SKM-1 treated with dmso at 0.1 percent for 144 hours (cell line): ENCODE measurements around the gene KRTAP4-8.
"Not testable (repeated sequence)": the region's sequence is repeated elsewhere in the genome, so short reads cannot be mapped to it uniquely, and the experiment has no call there.

Experiments
- DNase-seq: peaks from one replicate; lab custom pipeline; 2025; ENCODE audit not compliant: unreplicated experiment; lab: John Stamatoyannopoulos, UW

KRTAP4-8 gene

GRCh38 chr17:41108728-41109386 lies 10.9 kb upstream of the KRTAP4-8 start:
- peak; percentile 7 for DNase-seq

DNA sequence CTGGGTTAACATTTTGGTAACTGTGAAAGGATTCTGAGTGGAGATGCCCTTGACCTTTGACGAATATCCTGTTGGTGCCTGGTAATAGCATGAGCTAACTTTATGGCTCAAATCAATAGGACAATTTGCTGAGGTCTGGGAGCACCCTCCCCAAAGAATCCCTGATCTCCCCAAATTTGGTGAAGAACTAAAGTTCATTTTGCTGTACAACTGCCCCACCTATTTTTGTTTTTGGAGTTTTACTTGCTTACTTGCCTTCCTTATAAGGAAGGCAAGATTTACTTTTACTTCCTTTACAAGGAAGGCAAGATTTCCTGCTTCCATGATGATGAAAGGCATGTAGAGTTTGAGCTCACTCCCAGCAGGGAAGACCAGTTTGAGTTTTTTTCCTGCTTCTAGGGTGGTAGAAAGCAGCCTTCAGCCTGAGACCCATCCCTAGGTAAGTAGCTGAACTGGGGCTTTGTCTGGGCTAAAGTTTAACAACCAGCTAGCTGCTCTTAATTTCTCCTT lies 10.1 kb upstream of the KRTAP4-8 start:
- no peak for DNase-seq

- DNase-seq = not testable (repeated sequence)
Measured at GRCh38 chr17:41105347-41105746, 7.4 kb upstream of the KRTAP4-8 start, which contains the start of gene KRTAP4-9. TSS of gene KRTAP4-9 (plus strand) at chr17:41105389. CDS start at chr17:41105389, 0 bp downstream.

GRCh38 chr17:41104386-41105038 lies 6.6 kb upstream of the KRTAP4-8 start:
- DNase-seq = not testable (repeated sequence)

DNA sequence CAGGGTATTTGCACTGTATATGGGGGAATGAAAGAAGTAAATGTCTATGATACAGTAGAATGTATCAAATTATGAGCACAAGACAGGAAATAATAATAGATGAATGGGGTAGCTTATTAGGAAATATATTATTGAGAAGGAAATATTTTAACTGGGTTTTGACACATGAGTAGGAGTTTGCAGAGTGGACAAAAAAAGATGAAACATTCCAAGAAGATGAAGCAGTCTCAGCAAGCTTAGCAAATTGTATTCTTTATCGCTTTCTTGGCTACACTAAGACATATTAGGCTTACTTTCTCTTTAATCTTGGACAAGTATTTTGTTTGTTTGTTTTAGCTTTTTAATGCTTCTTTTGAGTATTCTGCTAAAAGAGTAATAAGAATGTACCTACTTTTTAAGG lies 6.0 kb upstream of the KRTAP4-8 start:
- no peak for DNase-seq

DNA sequence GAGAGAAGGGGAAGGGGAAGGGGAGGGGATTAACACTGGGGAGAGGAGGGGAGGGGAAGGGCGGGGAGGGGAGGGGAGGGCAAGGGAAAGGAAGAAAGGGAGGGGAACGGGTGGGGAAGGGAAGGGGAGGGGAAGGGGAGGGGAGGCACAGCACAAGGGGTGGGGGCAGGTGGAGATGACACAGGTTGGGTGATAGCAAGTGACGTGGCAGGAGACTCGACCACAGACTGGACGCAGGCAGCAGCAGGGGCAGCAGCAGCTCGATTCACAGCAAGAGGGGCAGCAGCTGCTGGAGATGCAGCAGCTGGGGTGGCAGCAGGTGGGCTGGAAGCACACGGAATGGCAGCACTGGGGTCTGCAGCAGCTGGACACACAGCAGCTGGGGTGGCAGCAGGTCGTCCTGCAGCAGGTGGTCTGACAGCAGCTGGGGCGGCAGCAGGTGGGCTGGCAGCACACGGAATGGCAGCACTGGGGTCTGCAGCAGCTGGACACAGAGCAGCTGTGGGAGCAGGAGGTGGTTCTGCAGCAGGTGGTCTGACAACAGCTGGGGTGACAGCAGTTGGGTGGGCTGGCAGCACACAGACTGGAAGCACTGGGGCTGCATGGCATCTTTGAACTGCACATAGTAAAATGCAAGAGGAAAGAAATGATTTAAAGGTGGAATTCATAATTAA lies 3.8 kb upstream of the KRTAP4-8 start, which contains the start of gene KRTAP4-16:
Gene KRTAP4-16 (minus strand): TSS at position 624 of the 674 bp plus-strand sequence. CDS start 0 bp downstream, at position 624.
- DNase-seq = no peak

DNA sequence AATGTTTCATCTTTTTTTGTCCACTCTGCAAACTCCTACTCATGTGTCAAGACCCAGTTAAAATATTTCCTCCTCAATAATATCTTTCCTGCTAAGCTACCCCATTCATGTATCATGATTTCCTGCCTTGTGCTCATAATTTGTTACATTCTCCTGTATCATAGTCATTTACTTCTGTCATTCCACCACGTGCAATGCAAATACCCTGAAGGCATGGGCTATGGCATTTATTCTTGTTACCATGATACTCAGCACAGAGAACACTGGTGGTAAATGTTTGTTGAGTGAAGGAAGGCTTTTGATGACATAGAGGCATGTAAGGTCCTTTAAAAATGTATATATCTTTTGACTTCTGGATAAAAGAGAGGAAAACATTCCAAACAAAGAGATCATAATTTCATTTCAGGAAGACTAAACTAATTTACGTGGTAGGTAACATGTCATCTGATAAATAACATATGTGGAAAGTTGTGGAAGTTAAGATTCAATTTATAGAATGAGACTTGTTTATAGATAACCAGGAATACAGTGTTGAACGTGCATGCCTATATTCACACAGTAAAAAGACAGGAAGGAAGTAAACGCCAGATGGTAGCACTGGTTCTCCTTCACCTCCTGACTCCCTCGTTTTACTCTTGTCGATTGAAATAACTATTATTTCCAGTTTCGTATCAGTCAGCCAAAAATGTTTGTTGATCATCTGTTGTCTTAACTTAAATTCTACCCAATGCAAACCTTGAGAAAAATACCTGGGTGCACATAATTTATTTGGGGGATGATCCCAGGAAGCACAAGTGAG lies 1.9 kb upstream of the KRTAP4-8 start:
- DNase-seq = not testable (repeated sequence)

- no peak for DNase-seq
Measured at GRCh38 chr17:41098481-41098880, 539 bp upstream of the KRTAP4-8 start.

DNA sequence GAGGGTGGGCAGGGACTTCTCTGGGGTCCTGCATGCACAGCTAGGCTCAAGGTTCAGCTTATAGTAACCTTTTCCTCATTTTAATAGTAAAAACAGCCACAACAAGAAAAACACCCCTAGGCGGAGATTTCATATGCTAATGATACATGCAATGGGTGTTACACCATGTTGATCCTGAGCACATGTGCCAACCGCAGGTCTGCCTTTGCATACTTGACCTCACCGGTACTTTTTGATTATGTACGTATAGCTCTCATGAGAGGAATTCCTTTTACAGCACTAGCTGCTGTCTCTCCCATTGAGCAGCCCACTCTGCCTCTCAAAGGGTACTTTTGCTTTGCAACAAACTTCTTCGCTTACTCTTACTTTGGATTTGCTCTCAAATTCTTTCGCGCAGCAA lies 1.9 kb downstream of the KRTAP4-8 start:
- DNase-seq = no peak

DNA sequence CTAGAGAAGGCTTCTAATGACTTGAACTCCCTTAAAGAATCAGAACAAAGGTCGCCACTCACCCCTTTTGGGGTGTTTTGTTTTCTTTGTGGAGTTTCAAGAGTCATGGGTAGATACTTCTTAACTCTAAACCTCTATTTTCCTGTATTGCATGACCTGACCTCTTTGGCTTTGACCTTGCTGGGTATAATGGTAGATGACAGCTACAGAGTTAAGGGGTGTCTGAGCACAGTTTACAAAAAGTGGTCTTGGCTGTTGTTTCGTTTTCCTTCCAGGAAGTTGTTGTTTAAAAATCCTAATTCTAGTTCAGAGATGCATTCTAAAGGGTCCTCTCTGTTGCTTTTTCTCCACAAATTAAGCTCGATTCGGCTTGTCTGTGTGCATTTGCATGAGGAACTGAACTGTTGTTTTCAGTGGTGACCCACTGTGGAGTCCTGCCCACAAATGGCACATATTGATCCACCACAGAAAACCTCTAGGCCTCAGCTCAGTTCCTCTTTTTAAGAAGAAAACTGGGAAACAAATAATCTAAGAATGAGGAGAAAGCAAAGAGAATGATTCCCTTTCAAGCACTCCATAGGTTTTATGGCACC lies 9.1 kb downstream of the KRTAP4-8 start:
- not testable (repeated sequence) for DNase-seq

GRCh38 chr17:41084100-41084856 lies 13.7 kb downstream of the KRTAP4-8 start, which contains the start of gene KRTAP4-7:
TSS of gene KRTAP4-7 (plus strand) at chr17:41084150. CDS start at chr17:41084207, 57 bp downstream.
- DNase-seq = not testable (repeated sequence)

DNA sequence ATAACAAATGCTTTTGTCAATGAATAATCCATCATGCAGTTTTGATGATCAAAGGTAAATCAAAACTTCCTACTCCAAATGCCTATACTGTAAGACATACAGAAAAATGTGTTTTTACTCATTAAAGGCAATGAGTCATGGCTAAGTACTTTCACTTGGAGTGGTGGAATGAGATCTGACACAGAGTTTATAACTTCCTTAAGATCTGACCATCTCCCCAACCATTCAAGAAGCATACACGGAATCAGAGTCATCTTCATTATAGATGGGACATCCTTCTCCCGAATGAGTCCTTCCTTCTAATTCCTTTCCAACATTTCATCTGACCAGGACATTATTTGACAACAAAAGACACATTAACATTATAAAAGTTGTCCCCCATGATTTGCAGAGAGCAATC lies 14.5 kb downstream of the KRTAP4-8 start:
- DNase-seq = not testable (repeated sequence)

GRCh38 chr17:41082626-41083025 lies 15.3 kb downstream of the KRTAP4-8 start:
- DNase-seq = no peak

- no peak for DNase-seq
Measured at GRCh38 chr17:41076788-41077187, 21.2 kb downstream of the KRTAP4-8 start.

DNA sequence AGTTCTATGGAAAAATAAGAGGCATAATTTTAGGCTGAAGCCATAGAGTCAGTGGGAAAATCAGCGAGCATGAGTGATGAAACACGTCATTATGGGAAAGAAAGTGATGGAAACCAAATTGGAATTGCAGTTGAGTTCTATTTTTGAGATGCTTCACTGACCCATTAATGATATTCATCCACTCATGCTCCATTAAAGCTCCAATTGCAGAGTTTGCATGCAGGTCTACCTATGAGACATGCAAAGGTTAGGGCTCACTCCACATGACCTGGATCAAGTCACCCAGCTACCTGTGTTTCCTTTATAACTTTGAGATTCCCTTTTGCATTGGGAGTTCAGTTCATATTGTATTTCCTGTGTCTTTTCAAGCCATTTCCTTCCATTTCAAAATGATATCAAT lies 24.3 kb downstream of the KRTAP4-8 start:
- no peak for DNase-seq

DNA sequence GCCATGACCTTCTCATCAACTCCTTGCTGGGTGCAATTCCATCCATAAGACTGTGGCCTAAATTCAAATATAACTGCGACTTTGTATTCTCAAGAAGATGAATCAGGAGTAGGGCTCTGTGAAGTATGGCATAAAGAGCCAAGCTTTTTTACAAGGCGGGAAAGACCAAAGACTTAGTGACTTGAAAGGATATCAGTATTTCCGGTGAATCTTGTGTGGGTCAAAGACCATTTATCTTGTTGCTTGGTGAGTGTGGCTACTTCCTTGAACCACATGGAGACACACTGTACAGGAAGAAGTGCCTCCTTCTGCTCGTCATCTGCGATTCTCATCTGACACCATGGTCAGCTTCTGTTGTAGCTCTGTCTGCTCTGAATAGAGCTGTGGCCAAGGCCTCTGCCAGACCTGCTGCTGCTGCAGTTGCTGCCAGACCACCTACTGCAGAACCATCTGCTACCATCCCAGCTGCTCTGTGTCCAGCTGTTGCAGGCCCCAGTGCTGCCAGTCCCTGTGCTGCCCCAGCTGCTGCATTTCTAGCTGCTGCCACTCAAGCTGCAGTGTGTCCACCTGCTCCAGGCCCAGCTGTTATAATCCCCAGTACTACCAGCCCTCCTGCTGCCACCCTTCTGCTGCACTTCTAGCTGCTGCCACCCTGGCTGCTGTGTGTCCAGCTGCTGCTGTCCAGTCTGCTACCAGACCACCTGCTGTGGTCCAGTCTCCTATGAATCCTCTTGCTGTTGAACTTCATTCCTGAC lies 26.2 kb downstream of the KRTAP4-8 start:
- no peak for DNase-seq

DNA sequence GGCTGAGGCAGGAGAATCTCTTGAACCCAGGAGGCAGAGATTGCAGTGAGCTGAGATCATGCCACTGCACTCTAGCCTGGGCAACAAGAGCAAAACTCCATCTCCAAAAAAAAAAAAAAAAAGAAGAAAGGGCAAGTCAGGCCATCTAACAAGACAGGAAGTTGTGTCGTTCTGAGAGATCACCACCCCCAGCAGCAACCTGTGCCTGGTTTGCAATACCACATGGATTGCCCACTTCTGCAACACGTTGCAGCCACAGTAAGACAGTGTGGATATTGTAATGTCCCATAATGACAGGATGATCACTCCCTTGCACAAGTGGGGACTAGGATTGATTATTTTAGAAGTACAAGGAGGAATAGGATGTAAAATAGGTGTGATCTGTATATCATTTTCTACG lies 28.9 kb downstream of the KRTAP4-8 start:
- no peak for DNase-seq

- DNase-seq = no peak
Measured at GRCh38 chr17:41067281-41067680, 30.7 kb downstream of the KRTAP4-8 start.
